ENCODE results near the gene MAP2K1.
A peak's percentile ranks its signal among the peaks of the same experiment; 100 is the strongest.

The MAP2K1 gene

DNA sequence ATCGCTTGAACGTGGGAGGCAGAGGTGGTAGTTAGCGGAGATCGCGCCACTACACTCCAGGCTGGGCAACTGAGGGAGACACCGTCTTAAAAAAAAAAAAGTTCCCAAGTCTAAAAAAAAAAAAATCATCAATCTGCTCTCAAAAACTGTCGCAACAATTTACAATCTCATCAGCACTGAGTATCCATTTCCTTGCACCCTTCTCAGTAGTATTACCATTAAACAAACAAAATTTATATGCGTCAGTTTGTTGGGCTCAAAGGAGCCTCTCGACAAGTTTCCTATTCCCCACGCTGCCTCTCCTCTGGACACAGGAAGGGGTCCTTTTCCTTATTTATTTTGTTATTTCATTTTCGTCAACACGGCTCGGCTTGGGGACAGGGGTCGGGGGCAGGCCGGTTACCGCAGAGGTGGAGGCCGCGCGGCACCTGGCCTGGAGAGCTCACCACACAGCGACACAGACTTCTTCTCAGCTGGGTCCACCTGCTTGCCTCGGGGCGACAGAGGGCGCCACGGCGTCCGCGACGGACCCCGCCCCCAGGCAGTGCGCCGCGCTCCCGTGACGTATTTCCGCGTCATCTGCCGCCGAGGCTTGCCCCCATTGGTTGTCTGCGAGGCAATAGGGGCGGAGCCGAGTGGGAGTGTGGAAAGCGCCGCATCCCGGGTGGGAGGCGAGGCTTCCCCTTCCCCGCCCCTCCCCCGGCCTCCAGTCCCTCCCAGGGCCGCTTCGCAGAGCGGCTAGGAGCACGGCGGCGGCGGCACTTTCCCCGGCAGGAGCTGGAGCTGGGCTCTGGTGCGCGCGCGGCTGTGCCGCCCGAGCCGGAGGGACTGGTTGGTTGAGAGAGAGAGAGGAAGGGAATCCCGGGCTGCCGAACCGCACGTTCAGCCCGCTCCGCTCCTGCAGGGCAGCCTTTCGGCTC is at the start of gene MAP2K1 (continued):
- TF ChIP-seq ZNF561 (tag by site-specific recombination; IDR thresholded peaks at IDR 0.05; ENCODE audit: borderline replicate concordance) = 0 out of 2 replicates have a peak, but pooled peaks have one; percentile 19
- TF ChIP-seq ZNF366 (tag by site-specific recombination; conservative IDR thresholded peaks at IDR 0.05) = no peak
- no peak for TF ChIP-seq ZNF837 (tag by site-specific recombination; IDR thresholded peaks at IDR 0.05)
- peak; percentile 88 for TF ChIP-seq KLF1 (tag by site-specific recombination; IDR thresholded peaks at IDR 0.05)
- no peak for TF ChIP-seq ZNF302 (tag by site-specific recombination; IDR thresholded peaks at IDR 0.05; ENCODE audit: low read depth)
- TF ChIP-seq, protein P1, sequence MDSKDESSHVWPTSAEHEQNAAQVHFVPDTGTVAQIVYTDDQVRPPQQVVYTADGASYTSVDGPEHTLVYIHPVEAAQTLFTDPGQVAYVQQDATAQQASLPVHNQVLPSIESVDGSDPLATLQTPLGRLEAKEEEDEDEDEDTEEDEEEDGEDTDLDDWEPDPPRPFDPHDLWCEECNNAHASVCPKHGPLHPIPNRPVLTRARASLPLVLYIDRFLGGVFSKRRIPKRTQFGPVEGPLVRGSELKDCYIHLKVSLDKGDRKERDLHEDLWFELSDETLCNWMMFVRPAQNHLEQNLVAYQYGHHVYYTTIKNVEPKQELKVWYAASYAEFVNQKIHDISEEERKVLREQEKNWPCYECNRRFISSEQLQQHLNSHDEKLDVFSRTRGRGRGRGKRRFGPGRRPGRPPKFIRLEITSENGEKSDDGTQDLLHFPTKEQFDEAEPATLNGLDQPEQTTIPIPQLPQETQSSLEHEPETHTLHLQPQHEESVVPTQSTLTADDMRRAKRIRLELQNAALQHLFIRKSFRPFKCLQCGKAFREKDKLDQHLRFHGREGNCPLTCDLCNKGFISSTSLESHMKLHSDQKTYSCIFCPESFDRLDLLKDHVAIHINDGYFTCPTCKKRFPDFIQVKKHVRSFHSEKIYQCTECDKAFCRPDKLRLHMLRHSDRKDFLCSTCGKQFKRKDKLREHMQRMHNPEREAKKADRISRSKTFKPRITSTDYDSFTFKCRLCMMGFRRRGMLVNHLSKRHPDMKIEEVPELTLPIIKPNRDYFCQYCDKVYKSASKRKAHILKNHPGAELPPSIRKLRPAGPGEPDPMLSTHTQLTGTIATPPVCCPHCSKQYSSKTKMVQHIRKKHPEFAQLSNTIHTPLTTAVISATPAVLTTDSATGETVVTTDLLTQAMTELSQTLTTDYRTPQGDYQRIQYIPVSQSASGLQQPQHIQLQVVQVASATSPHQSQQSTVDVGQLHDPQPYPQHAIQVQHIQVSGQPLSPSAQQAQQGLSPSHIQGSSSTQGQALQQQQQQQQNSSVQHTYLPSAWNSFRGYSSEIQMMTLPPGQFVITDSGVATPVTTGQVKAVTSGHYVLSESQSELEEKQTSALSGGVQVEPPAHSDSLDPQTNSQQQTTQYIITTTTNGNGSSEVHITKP (tag by site-specific recombination; IDR thresholded peaks at IDR 0.05) = peak; percentile 98
- TF ChIP-seq, protein P2, sequence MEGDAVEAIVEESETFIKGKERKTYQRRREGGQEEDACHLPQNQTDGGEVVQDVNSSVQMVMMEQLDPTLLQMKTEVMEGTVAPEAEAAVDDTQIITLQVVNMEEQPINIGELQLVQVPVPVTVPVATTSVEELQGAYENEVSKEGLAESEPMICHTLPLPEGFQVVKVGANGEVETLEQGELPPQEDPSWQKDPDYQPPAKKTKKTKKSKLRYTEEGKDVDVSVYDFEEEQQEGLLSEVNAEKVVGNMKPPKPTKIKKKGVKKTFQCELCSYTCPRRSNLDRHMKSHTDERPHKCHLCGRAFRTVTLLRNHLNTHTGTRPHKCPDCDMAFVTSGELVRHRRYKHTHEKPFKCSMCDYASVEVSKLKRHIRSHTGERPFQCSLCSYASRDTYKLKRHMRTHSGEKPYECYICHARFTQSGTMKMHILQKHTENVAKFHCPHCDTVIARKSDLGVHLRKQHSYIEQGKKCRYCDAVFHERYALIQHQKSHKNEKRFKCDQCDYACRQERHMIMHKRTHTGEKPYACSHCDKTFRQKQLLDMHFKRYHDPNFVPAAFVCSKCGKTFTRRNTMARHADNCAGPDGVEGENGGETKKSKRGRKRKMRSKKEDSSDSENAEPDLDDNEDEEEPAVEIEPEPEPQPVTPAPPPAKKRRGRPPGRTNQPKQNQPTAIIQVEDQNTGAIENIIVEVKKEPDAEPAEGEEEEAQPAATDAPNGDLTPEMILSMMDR (tag by site-specific recombination; IDR thresholded peaks at IDR 0.05) = peak; percentile 100
- peak; percentile 92 for TF ChIP-seq GLIS2 (tag by site-specific recombination; IDR thresholded peaks at IDR 0.05)
- TF ChIP-seq, protein P3, sequence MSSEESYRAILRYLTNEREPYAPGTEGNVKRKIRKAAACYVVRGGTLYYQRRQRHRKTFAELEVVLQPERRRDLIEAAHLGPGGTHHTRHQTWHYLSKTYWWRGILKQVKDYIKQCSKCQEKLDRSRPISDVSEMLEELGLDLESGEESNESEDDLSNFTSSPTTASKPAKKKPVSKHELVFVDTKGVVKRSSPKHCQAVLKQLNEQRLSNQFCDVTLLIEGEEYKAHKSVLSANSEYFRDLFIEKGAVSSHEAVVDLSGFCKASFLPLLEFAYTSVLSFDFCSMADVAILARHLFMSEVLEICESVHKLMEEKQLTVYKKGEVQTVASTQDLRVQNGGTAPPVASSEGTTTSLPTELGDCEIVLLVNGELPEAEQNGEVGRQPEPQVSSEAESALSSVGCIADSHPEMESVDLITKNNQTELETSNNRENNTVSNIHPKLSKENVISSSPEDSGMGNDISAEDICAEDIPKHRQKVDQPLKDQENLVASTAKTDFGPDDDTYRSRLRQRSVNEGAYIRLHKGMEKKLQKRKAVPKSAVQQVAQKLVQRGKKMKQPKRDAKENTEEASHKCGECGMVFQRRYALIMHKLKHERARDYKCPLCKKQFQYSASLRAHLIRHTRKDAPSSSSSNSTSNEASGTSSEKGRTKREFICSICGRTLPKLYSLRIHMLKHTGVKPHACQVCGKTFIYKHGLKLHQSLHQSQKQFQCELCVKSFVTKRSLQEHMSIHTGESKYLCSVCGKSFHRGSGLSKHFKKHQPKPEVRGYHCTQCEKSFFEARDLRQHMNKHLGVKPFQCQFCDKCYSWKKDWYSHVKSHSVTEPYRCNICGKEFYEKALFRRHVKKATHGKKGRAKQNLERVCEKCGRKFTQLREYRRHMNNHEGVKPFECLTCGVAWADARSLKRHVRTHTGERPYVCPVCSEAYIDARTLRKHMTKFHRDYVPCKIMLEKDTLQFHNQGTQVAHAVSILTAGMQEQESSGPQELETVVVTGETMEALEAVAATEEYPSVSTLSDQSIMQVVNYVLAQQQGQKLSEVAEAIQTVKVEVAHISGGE (tag by site-specific recombination; conservative IDR thresholded peaks at IDR 0.05; ENCODE audit: low read depth) = peak; percentile 60
- peak; percentile 70; the same call in 1 of the 2 replicates for TF ChIP-seq ZNF76 (tag by site-specific recombination; IDR thresholded peaks at IDR 0.05; ENCODE audit: borderline replicate concordance, low read depth)
- peak; percentile 87 for TF ChIP-seq EGR2 (tag by site-specific recombination; IDR thresholded peaks at IDR 0.05; ENCODE audit: low read depth)
- peak; percentile 100 for TF ChIP-seq SP2 (tag by site-specific recombination; IDR thresholded peaks at IDR 0.05)
- no peak for TF ChIP-seq ZNF571 (tag by site-specific recombination; IDR thresholded peaks at IDR 0.05)
- TF ChIP-seq SCRT1 (tag by site-specific recombination; IDR thresholded peaks at IDR 0.05; ENCODE audit: borderline replicate concordance) = peak; percentile 75
- peak; percentile 60; the same call in 1 of the 2 replicates for TF ChIP-seq KLF7 (tag by site-specific recombination; IDR thresholded peaks at IDR 0.05; ENCODE audit: borderline replicate concordance)
- TF ChIP-seq, protein P4, sequence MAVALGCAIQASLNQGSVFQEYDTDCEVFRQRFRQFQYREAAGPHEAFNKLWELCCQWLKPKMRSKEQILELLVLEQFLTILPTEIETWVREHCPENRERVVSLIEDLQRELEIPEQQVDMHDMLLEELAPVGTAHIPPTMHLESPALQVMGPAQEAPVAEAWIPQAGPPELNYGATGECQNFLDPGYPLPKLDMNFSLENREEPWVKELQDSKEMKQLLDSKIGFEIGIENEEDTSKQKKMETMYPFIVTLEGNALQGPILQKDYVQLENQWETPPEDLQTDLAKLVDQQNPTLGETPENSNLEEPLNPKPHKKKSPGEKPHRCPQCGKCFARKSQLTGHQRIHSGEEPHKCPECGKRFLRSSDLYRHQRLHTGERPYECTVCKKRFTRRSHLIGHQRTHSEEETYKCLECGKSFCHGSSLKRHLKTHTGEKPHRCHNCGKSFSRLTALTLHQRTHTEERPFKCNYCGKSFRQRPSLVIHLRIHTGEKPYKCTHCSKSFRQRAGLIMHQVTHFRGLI (tag by site-specific recombination; IDR thresholded peaks at IDR 0.05) = 0 out of 2 replicates have a peak, but pooled peaks have one; percentile 47
- peak; percentile 97 for TF ChIP-seq KLF9 (tag by site-specific recombination; IDR thresholded peaks at IDR 0.05; ENCODE audit: low read depth)
- no peak for TF ChIP-seq ZNF426 (tag by site-specific recombination; IDR thresholded peaks at IDR 0.05)
- no peak for TF ChIP-seq GLI2 (tag by site-specific recombination; IDR thresholded peaks at IDR 0.05; ENCODE audit: borderline replicate concordance, low read depth)
- peak; percentile 98 for TF ChIP-seq ZBTB20 (tag by site-specific recombination; IDR thresholded peaks at IDR 0.05)
- TF ChIP-seq ZBTB1 (tag by site-specific recombination; IDR thresholded peaks at IDR 0.05) = no peak
- TF ChIP-seq MYNN (tag by site-specific recombination; IDR thresholded peaks at IDR 0.05; ENCODE audit: borderline replicate concordance) = peak; percentile 21; the same call in 1 of the 2 replicates
- peak; percentile 51; the same call in 1 of the 2 replicates for TF ChIP-seq ZNF184 (tag by site-specific recombination; IDR thresholded peaks at IDR 0.05)
- peak; percentile 25; the same call in 1 of the 2 replicates for TF ChIP-seq GLI4 (tag by site-specific recombination; IDR thresholded peaks at IDR 0.05)
- no peak for TF ChIP-seq ZNF624 (tag by site-specific recombination; IDR thresholded peaks at IDR 0.05)
- TF ChIP-seq ZNF521 (tag by site-specific recombination; IDR thresholded peaks at IDR 0.05) = no peak
- no peak for TF ChIP-seq ZNF701 (tag by site-specific recombination; IDR thresholded peaks at IDR 0.05)
- TF ChIP-seq RBAK (tag by site-specific recombination; IDR thresholded peaks at IDR 0.05) = no peak
- TF ChIP-seq ZNF776 (tag by site-specific recombination; IDR thresholded peaks at IDR 0.05; ENCODE audit: borderline replicate concordance) = no peak
